ENCODE results near the gene DRAXIN.

DNA sequence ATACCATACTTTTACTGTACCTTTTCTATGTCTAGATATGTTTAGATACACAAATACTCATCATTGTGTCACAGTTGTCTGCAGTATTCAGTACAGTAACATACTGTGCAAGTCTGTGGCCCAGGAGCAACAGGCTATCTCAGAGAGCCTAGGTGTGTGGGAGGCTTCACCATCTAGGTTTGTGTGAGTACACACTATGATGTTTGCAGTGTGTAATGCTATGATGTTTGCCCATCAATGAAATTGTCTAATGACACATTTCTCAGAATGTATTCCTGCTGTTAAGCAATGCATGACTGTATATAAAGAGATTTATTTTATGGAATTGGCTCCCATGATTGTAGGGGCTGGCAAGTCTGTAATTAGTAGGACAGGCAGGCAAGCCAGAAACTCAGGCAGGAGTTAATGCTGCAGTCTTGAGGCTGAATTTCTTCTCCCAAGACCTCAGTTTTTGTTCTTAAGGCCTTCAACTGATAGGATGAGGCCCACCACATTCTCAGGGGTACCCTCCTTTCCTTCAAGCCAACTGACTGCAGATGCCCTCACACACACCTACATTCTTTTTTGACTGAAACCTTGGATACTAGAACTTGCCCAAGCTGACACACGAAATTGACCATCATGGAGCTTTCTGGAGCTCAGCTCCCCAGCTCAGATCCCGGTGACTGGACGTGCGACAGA, 36.8 kb downstream of the DRAXIN start:
- TF ChIP-seq, protein P1, sequence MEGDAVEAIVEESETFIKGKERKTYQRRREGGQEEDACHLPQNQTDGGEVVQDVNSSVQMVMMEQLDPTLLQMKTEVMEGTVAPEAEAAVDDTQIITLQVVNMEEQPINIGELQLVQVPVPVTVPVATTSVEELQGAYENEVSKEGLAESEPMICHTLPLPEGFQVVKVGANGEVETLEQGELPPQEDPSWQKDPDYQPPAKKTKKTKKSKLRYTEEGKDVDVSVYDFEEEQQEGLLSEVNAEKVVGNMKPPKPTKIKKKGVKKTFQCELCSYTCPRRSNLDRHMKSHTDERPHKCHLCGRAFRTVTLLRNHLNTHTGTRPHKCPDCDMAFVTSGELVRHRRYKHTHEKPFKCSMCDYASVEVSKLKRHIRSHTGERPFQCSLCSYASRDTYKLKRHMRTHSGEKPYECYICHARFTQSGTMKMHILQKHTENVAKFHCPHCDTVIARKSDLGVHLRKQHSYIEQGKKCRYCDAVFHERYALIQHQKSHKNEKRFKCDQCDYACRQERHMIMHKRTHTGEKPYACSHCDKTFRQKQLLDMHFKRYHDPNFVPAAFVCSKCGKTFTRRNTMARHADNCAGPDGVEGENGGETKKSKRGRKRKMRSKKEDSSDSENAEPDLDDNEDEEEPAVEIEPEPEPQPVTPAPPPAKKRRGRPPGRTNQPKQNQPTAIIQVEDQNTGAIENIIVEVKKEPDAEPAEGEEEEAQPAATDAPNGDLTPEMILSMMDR (IDR thresholded peaks at IDR 0.05), result no peak
- TF ChIP-seq POLR2A (IDR thresholded peaks at IDR 0.05), result no peak
